ENCODE measurements around the gene SGF29. TPM values are rescaled to one million over a fixed set of nuclear protein-coding genes. Genes with fewer than 3 reads are reported as not detected.
"Not testable (repeated sequence)": the region's sequence is repeated elsewhere in the genome, so short reads cannot be mapped to it uniquely, and the experiment has no call there.

The SGF29 gene
- polyA plus RNA-seq, 1 experiment = 1.7 TPM

DNA sequence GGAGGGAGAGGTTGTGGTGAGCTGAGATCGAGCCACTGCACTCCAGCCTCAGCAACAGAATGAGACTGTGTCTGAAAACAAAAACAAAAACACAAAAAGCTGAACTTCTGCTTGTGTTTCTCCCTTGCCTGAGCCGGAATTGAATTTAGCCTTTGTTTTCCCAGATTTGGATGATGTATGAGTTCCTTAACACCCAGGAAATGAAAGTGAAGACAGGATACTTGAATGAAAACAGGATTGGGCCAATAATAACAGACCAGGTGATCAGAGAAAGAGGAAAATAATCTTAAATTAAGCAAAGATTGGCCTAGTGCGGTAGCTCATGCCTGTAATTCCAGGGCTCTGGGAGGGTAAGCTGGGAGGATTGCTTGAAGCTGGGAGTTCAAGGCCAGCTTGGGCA is 13.4 kb upstream of the SGF29 start:
- ChIA-PET POLR2A (no interaction called here), CTCF (interaction anchor here (1.0 kb wide), 1 partner anchor 17 kb away, joined by 3 read pairs; no protein-coding TSS in a partner anchor)
- DNase-seq (ENCODE audit: low read depth, low spot score) = no peak
- Histone ChIP-seq H3K9me3 (ENCODE audit: control insufficient read depth, insufficient read depth, low read length) (peaks cover 12% of the 10 kb centered on the region), H3K27ac (ENCODE audit: low read depth, low read length) (no peak overlapping the region), H3K4me3 (ENCODE audit: low read depth, low read length) (no peak overlapping the region), H3K27me3 (ENCODE audit: control insufficient read depth, insufficient read depth, low read length) (no peaks in the 10 kb centered on the region)
- TF ChIP-seq, protein P1, sequence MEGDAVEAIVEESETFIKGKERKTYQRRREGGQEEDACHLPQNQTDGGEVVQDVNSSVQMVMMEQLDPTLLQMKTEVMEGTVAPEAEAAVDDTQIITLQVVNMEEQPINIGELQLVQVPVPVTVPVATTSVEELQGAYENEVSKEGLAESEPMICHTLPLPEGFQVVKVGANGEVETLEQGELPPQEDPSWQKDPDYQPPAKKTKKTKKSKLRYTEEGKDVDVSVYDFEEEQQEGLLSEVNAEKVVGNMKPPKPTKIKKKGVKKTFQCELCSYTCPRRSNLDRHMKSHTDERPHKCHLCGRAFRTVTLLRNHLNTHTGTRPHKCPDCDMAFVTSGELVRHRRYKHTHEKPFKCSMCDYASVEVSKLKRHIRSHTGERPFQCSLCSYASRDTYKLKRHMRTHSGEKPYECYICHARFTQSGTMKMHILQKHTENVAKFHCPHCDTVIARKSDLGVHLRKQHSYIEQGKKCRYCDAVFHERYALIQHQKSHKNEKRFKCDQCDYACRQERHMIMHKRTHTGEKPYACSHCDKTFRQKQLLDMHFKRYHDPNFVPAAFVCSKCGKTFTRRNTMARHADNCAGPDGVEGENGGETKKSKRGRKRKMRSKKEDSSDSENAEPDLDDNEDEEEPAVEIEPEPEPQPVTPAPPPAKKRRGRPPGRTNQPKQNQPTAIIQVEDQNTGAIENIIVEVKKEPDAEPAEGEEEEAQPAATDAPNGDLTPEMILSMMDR (IDR thresholded peaks at IDR 0.05; ENCODE audit: low read depth, low read length) = no peak

DNA sequence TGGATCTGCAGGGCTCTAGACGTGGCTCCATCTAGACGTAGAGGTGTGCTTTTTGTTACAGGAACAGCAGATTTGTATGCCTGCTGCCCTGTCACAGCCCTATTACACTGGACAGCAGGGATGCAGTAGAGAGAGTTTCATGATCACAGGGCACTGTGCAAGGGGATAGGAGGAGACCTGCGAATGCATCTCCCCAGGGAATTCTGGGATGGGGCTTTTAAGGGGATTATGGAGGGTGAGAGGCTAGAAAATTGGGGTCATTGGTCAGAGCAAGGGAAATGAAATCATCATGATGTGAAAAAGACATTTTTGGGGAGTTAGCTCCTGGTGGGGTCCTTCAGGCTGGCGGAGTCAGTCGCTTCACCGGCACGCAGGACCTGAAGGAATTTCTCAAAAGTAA is 11.1 kb upstream of the SGF29 start:
- ChIA-PET CTCF (no interaction called here), POLR2A (no interaction called here)
- TF ChIP-seq, protein P1 (IDR thresholded peaks at IDR 0.05; ENCODE audit: low read depth, low read length) = no peak
- Histone ChIP-seq H3K9me3 (ENCODE audit: control insufficient read depth, insufficient read depth, low read length) (peaks cover 5% of the 10 kb centered on the region), H3K27me3 (ENCODE audit: control insufficient read depth, insufficient read depth, low read length) (peaks cover 6% of the 10 kb centered on the region), H3K4me3 (ENCODE audit: low read depth, low read length) (no peak overlapping the region), H3K27ac (ENCODE audit: low read depth, low read length) (no peak overlapping the region)
- no peak for DNase-seq (ENCODE audit: low read depth, low spot score)

DNA sequence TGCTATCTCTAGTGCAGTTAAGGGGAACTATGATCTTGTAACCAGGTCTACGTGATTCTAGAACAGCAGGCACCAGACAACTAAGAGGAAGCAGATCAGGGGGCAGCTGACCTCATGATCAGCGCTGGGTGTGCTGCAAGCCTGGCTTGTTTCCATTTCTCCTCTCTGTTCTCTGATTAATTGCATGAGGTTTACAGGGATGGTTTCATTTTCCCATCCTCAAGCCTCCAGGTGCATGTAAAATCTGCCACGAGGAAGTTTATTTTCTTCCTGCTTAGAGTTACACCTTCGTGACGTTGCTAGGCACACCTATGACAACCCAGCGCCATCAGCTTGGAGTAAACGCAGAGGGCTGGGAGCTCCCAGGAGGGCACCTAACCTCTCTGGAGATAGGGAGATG is 10.6 kb upstream of the SGF29 start:
- POLR2A ChIA-PET = no interaction called here
- CTCF ChIA-PET = no interaction called here
- H3K27me3 ChIP-seq (ENCODE audit: control insufficient read depth, insufficient read depth, low read length) = peaks cover 6% of the 10 kb centered on the region
- DNase-seq (ENCODE audit: low read depth, low spot score) = no peak
- H3K4me3 ChIP-seq (ENCODE audit: low read depth, low read length) = no peak overlapping the region
- no peak overlapping the region for H3K27ac ChIP-seq (ENCODE audit: low read depth, low read length)
- peaks cover under 1% of the 10 kb centered on the region for H3K9me3 ChIP-seq (ENCODE audit: control insufficient read depth, insufficient read depth, low read length)
- TF ChIP-seq, protein P1 (IDR thresholded peaks at IDR 0.05; ENCODE audit: low read depth, low read length) = no peak

DNA sequence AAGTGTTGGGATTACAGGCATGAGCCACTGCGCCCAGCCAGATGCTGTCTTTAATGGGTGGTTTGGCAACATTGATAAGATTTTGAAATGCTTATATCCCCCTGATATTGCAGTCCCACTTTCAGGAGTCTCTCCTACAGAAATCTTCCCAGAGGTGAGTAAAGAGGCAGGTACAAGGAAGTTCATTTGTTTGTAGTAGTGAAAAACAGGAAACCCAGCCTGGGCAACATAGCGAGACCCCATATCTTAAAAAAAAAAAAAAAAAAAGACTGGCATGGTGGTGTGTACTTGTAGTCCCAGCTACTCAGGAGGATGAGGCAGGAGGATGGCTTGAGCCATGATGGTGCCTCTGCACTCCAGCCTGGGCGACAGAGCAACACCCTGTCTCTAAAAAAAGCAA is 8.7 kb upstream of the SGF29 start:
- no peak for DNase-seq (ENCODE audit: low read depth, low spot score)
- peaks cover 6% of the 10 kb centered on the region for H3K27me3 ChIP-seq (ENCODE audit: control insufficient read depth, insufficient read depth, low read length)
- no peaks in the 10 kb centered on the region for H3K9me3 ChIP-seq (ENCODE audit: control insufficient read depth, insufficient read depth, low read length)
- no peak overlapping the region for H3K4me3 ChIP-seq (ENCODE audit: low read depth, low read length)
- CTCF ChIA-PET = interaction anchor here (0.7 kb wide), 1 partner anchor 12 kb away, joined by 7 read pairs; no protein-coding TSS in a partner anchor
- POLR2A ChIA-PET = interaction anchor here (0.6 kb wide), 1 partner anchor 36 kb away, joined by 4 read pairs; no protein-coding TSS in a partner anchor
- TF ChIP-seq, protein P1 (IDR thresholded peaks at IDR 0.05; ENCODE audit: low read depth, low read length) = no peak
- H3K27ac ChIP-seq (ENCODE audit: low read depth, low read length) = no peak overlapping the region

DNA sequence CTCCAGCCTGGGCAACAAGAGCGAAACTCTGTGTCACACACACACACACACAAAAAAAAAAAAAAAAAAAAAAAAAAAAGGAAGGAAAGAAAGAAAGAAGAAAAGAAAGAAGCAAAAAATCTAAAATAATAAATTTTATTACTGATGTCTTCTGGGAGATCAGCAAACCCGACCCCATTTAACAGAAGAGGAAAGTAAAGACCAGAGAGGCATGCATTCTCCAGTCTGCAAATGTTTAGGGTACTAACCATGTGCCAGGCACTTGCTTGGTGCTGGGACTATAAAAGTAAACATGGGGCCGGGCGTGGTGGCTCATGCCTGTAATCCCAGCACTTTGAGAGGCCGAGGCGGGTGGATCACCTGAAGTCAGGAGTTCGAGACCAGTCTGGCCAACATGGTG is 7.8 kb upstream of the SGF29 start:
- H3K27me3 ChIP-seq (ENCODE audit: control insufficient read depth, insufficient read depth, low read length); H3K9me3 ChIP-seq (ENCODE audit: control insufficient read depth, insufficient read depth, low read length); H3K27ac ChIP-seq (ENCODE audit: low read depth, low read length); CTCF ChIA-PET; DNase-seq (ENCODE audit: low read depth, low spot score); H3K4me3 ChIP-seq (ENCODE audit: low read depth, low read length): not testable (repeated sequence)
- POLR2A ChIA-PET = interaction anchor here (0.6 kb wide), 1 partner anchor 36 kb away, joined by 4 read pairs; no protein-coding TSS in a partner anchor

DNA sequence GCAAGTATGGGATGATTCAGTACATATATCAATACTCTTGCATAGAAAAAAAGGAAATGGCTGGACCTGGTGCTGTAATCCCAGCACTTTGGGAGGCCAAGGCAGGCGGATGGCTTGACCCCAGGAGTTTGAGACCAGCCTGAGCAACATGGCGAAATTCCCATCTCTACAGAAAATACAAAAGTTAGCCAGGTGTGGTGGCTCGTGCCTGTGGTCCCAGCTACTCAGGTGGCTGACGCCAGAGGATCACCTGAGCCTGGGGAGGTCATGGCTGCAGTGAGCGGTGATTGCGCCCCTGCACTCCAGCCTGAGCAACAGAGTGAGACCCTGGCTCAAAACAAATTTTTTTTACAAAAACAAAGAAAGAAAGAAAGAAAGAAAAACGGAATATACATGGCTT is 7.1 kb upstream of the SGF29 start:
- CTCF ChIA-PET = no interaction called here

More for the DNA sequence above, 7.1 kb upstream of the SGF29 start:
- Histone ChIP-seq H3K27ac (ENCODE audit: low read depth, low read length) (no peak overlapping the region), H3K4me3 (ENCODE audit: low read depth, low read length) (no peak overlapping the region), H3K27me3 (ENCODE audit: control insufficient read depth, insufficient read depth, low read length) (peaks cover 6% of the 10 kb centered on the region), H3K9me3 (ENCODE audit: control insufficient read depth, insufficient read depth, low read length) (no peaks in the 10 kb centered on the region)
- no peak for DNase-seq (ENCODE audit: low read depth, low spot score)
- POLR2A ChIA-PET = no interaction called here
- TF ChIP-seq, protein P1 (IDR thresholded peaks at IDR 0.05; ENCODE audit: low read depth, low read length) = no peak
